ES-I3 (cell line): ENCODE measurements around the gene NEBL.

Experiments
- H3K36me3 ChIP-seq: 2 replicates; pipeline ENCODE4 v1.6.1; 2013; ENCODE audit warnings: mild to moderate bottlenecking, low read length, control low read depth, moderate library complexity; ENCODE audit not compliant: insufficient read depth
- H3K4me1 ChIP-seq: 2 replicates; pipeline ENCODE4 v1.6.1; 2013; ENCODE audit warnings: mild to moderate bottlenecking, control low read depth, low read length; ENCODE audit not compliant: insufficient read depth
- H3K9ac ChIP-seq: 2 replicates; pipeline ENCODE4 v1.6.1; 2013; ENCODE audit warnings: low read depth, mild to moderate bottlenecking, low read length, moderate library complexity
- H3K9me3 ChIP-seq: 2 replicates; pipeline ENCODE4 v1.6.1; 2013; ENCODE audit warnings: mild to moderate bottlenecking, low read length, moderate library complexity; ENCODE audit not compliant: control insufficient read depth, insufficient read depth

NEBL gene

GRCh38 chr10:20919481-20919880, 22.4 kb upstream of the NEBL start:
- Histone ChIP-seq H3K9me3 (no peaks in the 10 kb centered on the region), H3K4me1 (no peaks in the 10 kb centered on the region; the same call in 1 of the 2 replicates), H3K36me3 (no peaks in the 10 kb centered on the region), H3K9ac (no peak overlapping the region)

GRCh38 chr10:20916976-20917375, 19.9 kb upstream of the NEBL start:
- no peaks in the 10 kb centered on the region for H3K36me3 ChIP-seq
- no peaks in the 10 kb centered on the region for H3K9me3 ChIP-seq
- no peaks in the 10 kb centered on the region; the same call in 1 of the 2 replicates for H3K4me1 ChIP-seq
- H3K9ac ChIP-seq: no peak overlapping the region

DNA sequence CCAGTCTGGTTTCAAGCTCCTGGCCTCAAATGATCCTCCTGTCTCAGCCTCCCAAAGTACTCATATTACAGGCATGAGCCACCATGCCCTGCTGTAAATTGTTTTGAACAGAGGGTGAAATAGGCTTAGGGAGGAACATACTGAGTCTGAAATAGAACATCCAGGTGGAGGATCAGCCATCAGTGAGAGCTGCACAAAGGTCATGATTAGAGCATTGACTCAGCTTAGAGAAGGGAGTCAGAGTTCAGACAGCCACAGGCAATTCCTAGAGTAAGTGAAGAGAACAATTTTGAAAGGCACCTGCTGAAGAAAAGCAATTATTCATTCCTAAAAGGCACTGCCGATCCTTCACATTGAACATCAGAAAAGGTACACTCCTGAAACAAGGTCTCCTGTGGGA, 15.9 kb upstream of the NEBL start:
- H3K9ac ChIP-seq: no peak overlapping the region
- no peaks in the 10 kb centered on the region; the same call in 1 of the 2 replicates for H3K4me1 ChIP-seq
- H3K36me3 ChIP-seq: no peaks in the 10 kb centered on the region
- H3K9me3 ChIP-seq: no peaks in the 10 kb centered on the region

GRCh38 chr10:20911626-20912025, 14.5 kb upstream of the NEBL start:
- Histone ChIP-seq H3K9ac (no peak overlapping the region), H3K9me3 (no peaks in the 10 kb centered on the region), H3K36me3 (no peaks in the 10 kb centered on the region), H3K4me1 (no peaks in the 10 kb centered on the region)

- Histone ChIP-seq H3K36me3 (no peaks in the 10 kb centered on the region), H3K9me3 (no peaks in the 10 kb centered on the region), H3K9ac (no peak overlapping the region), H3K4me1 (no peaks in the 10 kb centered on the region)
Observed at GRCh38 chr10:20909801-20910200, 12.7 kb upstream of the NEBL start.

DNA sequence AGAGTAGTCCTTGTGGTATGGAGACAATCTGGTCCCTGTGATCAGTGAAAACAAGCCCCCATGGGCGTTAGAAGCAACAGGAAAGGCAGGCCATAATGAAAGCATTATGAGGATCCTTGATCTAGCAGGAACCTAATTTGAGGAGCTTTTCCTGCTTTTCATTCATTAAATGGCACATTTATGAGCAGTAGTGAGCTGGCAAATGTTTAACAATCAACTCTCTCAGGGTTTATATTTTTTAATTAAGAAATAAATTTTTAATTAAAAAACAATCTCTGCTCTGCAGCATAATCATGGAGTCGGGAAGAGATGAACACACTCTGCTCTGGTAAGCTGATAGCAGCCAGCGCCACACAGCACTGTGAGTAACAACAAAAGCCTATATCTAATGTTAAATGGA, 11.3 kb upstream of the NEBL start:
- no peaks in the 10 kb centered on the region for H3K9me3 ChIP-seq
- H3K4me1 ChIP-seq: no peaks in the 10 kb centered on the region
- H3K36me3 ChIP-seq: no peaks in the 10 kb centered on the region
- H3K9ac ChIP-seq: no peak overlapping the region

DNA sequence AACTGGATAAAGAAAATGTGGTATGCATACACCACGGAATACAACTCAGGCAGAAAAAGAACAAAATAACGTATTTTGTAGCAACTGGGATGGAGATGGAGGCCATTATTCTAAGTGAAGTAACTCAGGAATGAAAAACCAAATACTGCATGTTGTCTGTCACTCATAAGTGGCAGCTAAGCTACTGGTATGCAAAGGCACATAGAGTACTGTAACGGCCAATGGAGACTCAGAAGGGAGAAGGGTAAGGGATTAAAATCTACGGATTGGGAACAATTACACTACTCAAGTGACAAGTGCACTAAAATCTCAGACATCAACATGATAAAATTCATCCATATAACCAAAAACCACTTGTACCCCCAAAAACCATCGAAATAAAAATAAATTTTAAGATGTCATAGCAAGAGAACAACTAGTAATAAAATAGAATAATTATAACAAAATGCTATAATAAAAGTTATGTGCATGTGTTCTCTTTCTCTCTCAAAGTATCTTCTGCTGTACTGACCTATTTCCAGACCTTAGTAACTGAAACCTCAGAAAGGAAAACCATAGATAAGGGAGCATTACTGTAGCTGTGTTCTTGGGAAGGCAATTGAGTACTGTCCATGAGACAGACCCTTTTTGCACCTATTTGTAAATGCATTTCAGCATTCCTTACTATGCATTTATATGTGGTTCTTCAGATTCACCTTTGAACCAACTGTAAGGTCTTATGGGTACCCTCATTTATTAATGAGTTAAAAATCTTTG, 6.7 kb upstream of the NEBL start:
- no peaks in the 10 kb centered on the region for H3K4me1 ChIP-seq
- H3K9me3 ChIP-seq: no peaks in the 10 kb centered on the region
- no peaks in the 10 kb centered on the region for H3K36me3 ChIP-seq
- H3K9ac ChIP-seq: no peak overlapping the region

DNA sequence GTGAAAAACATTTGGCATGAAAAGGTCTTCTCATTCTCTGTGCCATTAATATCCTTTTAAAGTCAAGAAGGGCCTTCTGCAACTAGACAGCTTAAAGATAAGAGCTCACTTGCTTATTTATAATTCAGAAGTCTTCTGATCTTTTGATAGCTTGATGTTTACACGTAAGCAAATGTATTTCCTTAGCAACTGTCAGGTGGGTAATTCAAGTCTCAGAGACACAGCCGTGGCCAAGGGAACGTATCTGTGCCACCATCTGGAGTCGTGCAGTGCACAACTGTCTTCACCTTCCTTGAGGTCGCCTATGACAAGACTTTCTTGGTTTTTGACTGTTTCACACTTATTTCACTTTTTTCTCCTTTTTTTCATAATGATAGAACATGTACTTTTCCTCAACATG, 4.0 kb upstream of the NEBL start:
- Histone ChIP-seq H3K9ac (no peak overlapping the region), H3K36me3 (no peaks in the 10 kb centered on the region), H3K9me3 (no peaks in the 10 kb centered on the region), H3K4me1 (no peaks in the 10 kb centered on the region)

- H3K9me3 ChIP-seq: no peaks in the 10 kb centered on the region
- no peaks in the 10 kb centered on the region for H3K36me3 ChIP-seq
- no peak overlapping the region for H3K9ac ChIP-seq
- no peaks in the 10 kb centered on the region for H3K4me1 ChIP-seq
Observed at GRCh38 chr10:20898866-20899535, 1.9 kb upstream of the NEBL start.

- Histone ChIP-seq H3K36me3 (no peaks in the 10 kb centered on the region), H3K9me3 (no peaks in the 10 kb centered on the region), H3K9ac (no peak overlapping the region), H3K4me1 (peaks cover 13% of the 10 kb centered on the region)
Observed at GRCh38 chr10:20893297-20893696, 3.8 kb downstream of the NEBL start.

DNA sequence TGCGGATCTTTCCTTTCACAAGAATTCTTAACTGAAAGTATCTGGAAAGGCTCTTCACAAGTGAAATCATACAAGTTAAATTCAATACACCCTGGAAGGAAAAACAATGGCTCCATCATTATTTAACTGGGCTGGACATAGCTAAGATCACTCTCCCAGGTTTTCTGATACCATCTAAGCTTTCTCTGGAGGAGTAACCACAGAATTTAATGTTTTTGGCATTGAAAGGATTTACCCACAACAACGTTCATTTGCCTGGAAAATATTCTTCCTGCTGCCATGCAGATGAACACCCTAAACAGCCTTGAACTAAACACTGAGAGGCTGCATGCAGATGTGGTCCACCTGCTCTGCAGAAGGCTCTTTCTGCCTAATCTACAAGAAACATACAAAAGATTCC, 4.3 kb downstream of the NEBL start:
- no peaks in the 10 kb centered on the region for H3K36me3 ChIP-seq
- H3K9ac ChIP-seq: no peak overlapping the region
- no peaks in the 10 kb centered on the region for H3K9me3 ChIP-seq
- peaks cover 13% of the 10 kb centered on the region for H3K4me1 ChIP-seq

DNA sequence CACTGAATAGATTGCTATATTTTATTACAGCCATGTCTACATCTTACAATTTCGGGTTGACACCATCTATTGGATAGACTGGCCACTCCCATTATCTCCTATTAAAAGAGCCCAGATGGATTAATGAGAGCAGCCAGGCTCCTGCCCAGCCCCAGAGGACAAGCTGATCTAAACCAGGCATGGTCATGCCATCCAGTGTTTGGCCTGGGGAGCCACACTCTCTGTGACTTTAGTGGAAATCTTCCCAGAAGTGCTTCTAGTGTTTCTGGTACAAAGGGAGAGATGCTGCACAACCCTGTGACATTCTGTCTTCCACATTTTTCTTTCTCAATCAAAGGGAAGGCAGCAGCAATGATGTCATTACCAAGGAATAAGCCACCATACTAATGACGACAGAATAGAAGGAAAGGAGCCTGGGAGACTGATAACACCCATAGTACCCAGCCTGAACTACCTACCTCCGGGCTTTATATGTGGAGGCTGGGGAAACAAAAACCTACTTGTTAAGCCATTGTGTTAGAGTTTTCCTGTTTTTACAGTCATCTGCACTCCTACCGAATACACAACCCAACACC, 5.0 kb downstream of the NEBL start:
- no peaks in the 10 kb centered on the region for H3K9me3 ChIP-seq
- no peak overlapping the region for H3K9ac ChIP-seq
- no peaks in the 10 kb centered on the region for H3K36me3 ChIP-seq
- peaks cover 13% of the 10 kb centered on the region for H3K4me1 ChIP-seq

- Histone ChIP-seq H3K36me3 (no peaks in the 10 kb centered on the region), H3K9me3 (no peaks in the 10 kb centered on the region), H3K4me1 (peaks cover 13% of the 10 kb centered on the region), H3K9ac (no peak overlapping the region)
Observed at GRCh38 chr10:20891338-20891714, 5.8 kb downstream of the NEBL start.

DNA sequence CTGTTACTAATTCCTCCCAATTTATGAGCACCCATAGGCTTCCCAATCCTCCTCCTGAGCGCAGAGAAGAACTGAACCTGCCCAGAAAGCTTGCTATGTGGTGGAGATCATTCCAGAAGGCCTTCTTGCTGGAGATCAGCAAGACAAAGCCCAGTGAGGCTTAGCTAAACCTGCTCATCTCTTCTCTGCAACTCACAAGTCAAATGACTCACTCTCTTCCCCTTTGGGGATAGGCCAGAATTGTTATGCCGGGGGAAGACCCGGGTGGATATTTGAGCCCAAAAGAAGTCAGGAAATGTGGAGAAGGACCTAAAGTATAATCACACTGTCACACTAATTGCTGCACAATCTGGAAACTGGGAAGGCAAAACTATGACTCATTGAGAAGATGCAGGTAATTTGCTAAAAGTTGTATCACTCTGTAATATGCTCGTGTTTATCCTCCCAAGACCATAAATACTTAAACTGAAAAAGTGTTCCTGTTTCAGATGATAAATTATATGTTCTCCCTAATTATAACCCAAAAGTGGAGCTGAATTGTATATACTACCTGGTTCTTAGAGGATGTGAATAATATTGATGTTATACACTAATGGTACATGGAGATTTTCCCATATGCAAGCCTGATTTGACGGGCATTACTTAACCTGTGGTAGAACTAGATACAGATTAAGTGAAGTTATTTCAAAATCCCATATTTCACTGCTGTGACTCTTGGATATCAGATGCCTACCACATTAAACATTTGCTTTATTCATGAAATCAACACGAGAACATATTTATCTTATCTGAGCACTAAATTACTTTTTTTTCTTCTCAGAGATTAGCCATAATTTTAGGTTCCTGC, 6.4 kb downstream of the NEBL start:
- H3K4me1 ChIP-seq: peaks cover 13% of the 10 kb centered on the region
- no peaks in the 10 kb centered on the region for H3K36me3 ChIP-seq
- no peaks in the 10 kb centered on the region for H3K9me3 ChIP-seq
- H3K9ac ChIP-seq: no peak overlapping the region
